GM12878 (cell line): ENCODE results near the gene ALG2. TPM values are rescaled to one million over a fixed set of nuclear protein-coding genes. Genes with fewer than 3 reads are reported as not detected.

Source experiments
- ATF7 ChIP-seq: fragments of 450-650 bp; IDR thresholded peaks from 2 replicates; pipeline ENCODE4 v1.6.1; 2016; ENCODE audit warnings: low read depth, mild to moderate bottlenecking
- BHLHE40 ChIP-seq, 2 experiments: fragments of 450-650 bp in 1 of 2; IDR thresholded peaks; 2 replicates each; pipeline ENCODE4 v1.6.1; 2011 to 2017; ENCODE audit warnings: low read depth in 2 of 2, borderline replicate concordance in 1 of 2, improper control_type of control experiment in 1 of 2, low read length in 1 of 2, mild to moderate bottlenecking in 1 of 2
- BMI1 ChIP-seq: fragments of 450-650 bp; IDR thresholded peaks from 2 replicates; pipeline ENCODE4 v1.6.1; 2016; ENCODE audit warnings: mild to moderate bottlenecking, moderate library complexity, borderline replicate concordance
- BRCA1 ChIP-seq: IDR thresholded peaks from 2 replicates; pipeline ENCODE4 v1.6.1; 2011; ENCODE audit warnings: low read depth, low read length, improper control_type of control experiment
- CEBPB ChIP-seq, 2 experiments: fragments of 150-350 bp in 1 of 2; IDR thresholded peaks; 2 replicates each; pipeline ENCODE4 v1.6.1; 2012 to 2014; ENCODE audit warnings: low read depth in 2 of 2, low read length in 2 of 2, borderline replicate concordance in 1 of 2, inconsistent platforms in 1 of 2
- FOS ChIP-seq: IDR thresholded peaks from 3 replicates; pipeline ENCODE4 v1.6.1; 2011; ENCODE audit warnings: borderline replicate concordance; ENCODE audit not compliant: insufficient read length; ENCODE audit errors: extremely low read depth
- IKZF2 ChIP-seq, 2 experiments: fragments of 450-650 bp; IDR thresholded peaks; 2 replicates each; pipeline ENCODE4 v1.6.1; 2017; ENCODE audit warnings: mild to moderate bottlenecking in 2 of 2, moderate library complexity in 2 of 2
- NFYA ChIP-seq: IDR thresholded peaks from 2 replicates; pipeline ENCODE4 v1.6.1; 2011; ENCODE audit warnings: low read depth, mild to moderate bottlenecking, low read length, improper control_type of control experiment, borderline replicate concordance
- NR2C1 ChIP-seq: fragments of 450-650 bp; IDR thresholded peaks from 2 replicates; pipeline ENCODE4 v1.6.1; 2017; ENCODE audit warnings: antibody characterized with exemption, mild to moderate bottlenecking, moderate library complexity
- PAX8 ChIP-seq: fragments of 450-650 bp; IDR thresholded peaks from 2 replicates; pipeline ENCODE4 v1.6.1; 2017; ENCODE audit warnings: mild to moderate bottlenecking, moderate library complexity
- RAD21 ChIP-seq: IDR thresholded peaks from 2 replicates; pipeline ENCODE4 v1.6.1; 2011; ENCODE audit warnings: mild to moderate bottlenecking, low read depth, low read length, moderate library complexity; ENCODE audit not compliant: insufficient read depth
- SIN3A ChIP-seq: IDR thresholded peaks from 2 replicates; pipeline ENCODE4 v1.6.1; 2012; ENCODE audit warnings: low read depth, low read length, improper control_type of control experiment
- SMC3 ChIP-seq: IDR thresholded peaks from 2 replicates; pipeline ENCODE4 v1.6.1; 2011; ENCODE audit warnings: low read length, improper control_type of control experiment, borderline replicate concordance
- ZNF592 ChIP-seq: fragments of 450-650 bp; IDR thresholded peaks from 2 replicates; pipeline ENCODE4 v1.6.1; 2017; ENCODE audit warnings: mild to moderate bottlenecking, moderate library complexity
- ZSCAN29 ChIP-seq: fragments of 450-650 bp; IDR thresholded peaks from 2 replicates; pipeline ENCODE4 v1.6.1; 2017; ENCODE audit warnings: mild to moderate bottlenecking, moderate library complexity
- polyA plus RNA-seq, 11 experiments: library from polyadenylated mRNA; depleted of rRNA in 4 of 11; unstranded in 6 of 11; stranded (reverse) in 5 of 11; fragments of >200 nt; fragmentation: Nextera tagmentation in 4 of 11; fragmentation: Illumina TruSeq in 1 of 11; extraction: Ambion mirVana in 4 of 11; extraction: Trizol in 1 of 11; gene quantifications; 1 replicate in 1 of 11; 2 replicates in 10 of 11; pipeline versions ENCODE4 v1.2.1 to v1.2.3, GENCODE V29; 2011 to 2016; ENCODE audit warnings: inconsistent platforms in 2 of 11, missing spikeins in 2 of 11, low read depth in 1 of 11
- total RNA-seq, 4 experiments: library from RNA; depleted of rRNA in 3 of 4; stranded (reverse); fragments of >200 nt in 3 of 4; fragmentation: Illumina TruSeq in 1 of 4; extraction: Trizol in 1 of 4; gene quantifications; 2 replicates each; pipeline versions ENCODE4 v1.2.1 to v1.2.3, GENCODE V29; 2013 to 2021

The ALG2 gene
- total and polyA plus RNA-seq, 10 of the 15 experiments (the other 5 are each of a cell fraction or from before 2014, with no cell fraction given), result 8.8 to 52.5 (median 38.6) TPM

GRCh38 chr9:99221621-99222415 lies at the start of gene ALG2, which contains the start of gene SEC61B (continued):
- TF ChIP-seq ZNF592 (peak; percentile 97), BMI1 (no peak), RAD21 (no peak), PAX8 (no peak), ATF7 (peak; percentile 81), BRCA1 (0 out of 2 replicates have a peak, but pooled peaks have one; percentile 13), ZSCAN29 (no peak), FOS (no peak), NR2C1 (peak; percentile 92), BHLHE40 (IDR thresholded peaks at IDR 0.05; ENCODE audit: borderline replicate concordance in 1 of 2, low read depth in 2 of 2, low read length in 1 of 2) (peak in 1 of 2 experiments; percentile 49; a peak in 2 of 4 replicates), SIN3A (0 out of 2 replicates have a peak, but pooled peaks have one; percentile 39), IKZF2 (IDR thresholded peaks at IDR 0.05) (no peak; a peak in 1 of 4 replicates), SMC3 (no peak), NFYA (no peak), CEBPB (IDR thresholded peaks at IDR 0.05; ENCODE audit: borderline replicate concordance in 1 of 2, low read depth in 2 of 2, low read length in 2 of 2) (no peak)
